AG10803 (cell line): Measurements from ENCODE around the gene TMEM11.
A peak's percentile ranks its signal among the peaks of the same experiment; 100 is the strongest.

Source experiments
- DNase-seq: peaks from one replicate; pipeline ENCODE4 v3.0.0; 2010; ENCODE audit warnings: low read depth
- H3K4me3 ChIP-seq: 2 replicates; pipeline ENCODE4 v1.5.1; 2011; ENCODE audit warnings: mild to moderate bottlenecking, low read length, control low read depth
- CTCF ChIP-seq: conservative IDR thresholded peaks from 2 replicates; pipeline ENCODE4 v1.5.1; 2011; ENCODE audit warnings: mild to moderate bottlenecking, low read length, control low read depth, inconsistent platforms

The TMEM11 gene

GRCh38 chr17:21160401-21160800 lies 53.6 kb downstream of the TMEM11 start:
- H3K4me3 ChIP-seq = no peak overlapping the region
- DNase-seq = peak; percentile 69
- no peak for TF ChIP-seq CTCF

- DNase-seq = no peak
- H3K4me3 ChIP-seq = no peak overlapping the region
- TF ChIP-seq CTCF = no peak
Measured at GRCh38 chr17:21157586-21158370, 56.2 kb downstream of the TMEM11 start.

- no peak overlapping the region for H3K4me3 ChIP-seq
- DNase-seq = no peak
- no peak for TF ChIP-seq CTCF
Measured at GRCh38 chr17:21152731-21153130, 61.2 kb downstream of the TMEM11 start.

GRCh38 chr17:21149621-21150020 lies 64.3 kb downstream of the TMEM11 start:
- no peak for DNase-seq
- no peak for TF ChIP-seq CTCF
- H3K4me3 ChIP-seq = no peak overlapping the region
